H1 (cell line): ENCODE data around the gene SERPINA6. TPM values are rescaled to one million over a fixed set of nuclear protein-coding genes. Genes with fewer than 3 reads are reported as not detected.

ENCODE experiments used
- CTCF ChIA-PET: fragments of 300-600 bp; sonication (Branson Sonifier 250); formaldehyde crosslinking; loops from one replicate; lab custom pipeline; 2021; ENCODE audit not compliant: partially characterized antibody; lab: Charles Lee
- POLR2A ChIA-PET: fragments of 300-600 bp; sonication (Branson Sonifier 250); formaldehyde crosslinking; loops from one replicate; lab custom pipeline; 2021; ENCODE audit warnings: inconsistent platforms; ENCODE audit not compliant: partially characterized antibody; lab: Charles Lee
- DNase-seq, 2 experiments: peaks; one replicate each; pipeline versions ENCODE4 v3.0.0 to v3.0.0-alpha.2; 2010 to 2022; ENCODE audit warnings: low spot score in 2 of 2, low read depth in 1 of 2, mixed read lengths in 1 of 2
- FAIRE-seq: peaks from 2 replicates; lab custom pipeline; 2011; peaks lifted over from hg19 to GRCh38; lab: Jason Lieb, UNC
- H2AFZ ChIP-seq: 2 replicates; pipeline ENCODE4 v1.8.1; 2012; ENCODE audit warnings: low read length, inconsistent platforms
- H2AK5ac ChIP-seq: 2 replicates; pipeline ENCODE4 v1.6.1; 2013; ENCODE audit warnings: low read depth, low read length
- H2BK120ac ChIP-seq: replicated peaks from 2 replicates; pipeline ENCODE3; 2013; ENCODE audit warnings: low read depth, low read length, inconsistent platforms
- H2BK12ac ChIP-seq: 2 replicates; pipeline ENCODE4 v1.6.1; 2013; ENCODE audit warnings: low read depth, low read length
- H2BK15ac ChIP-seq: 2 replicates; pipeline ENCODE4 v1.6.1; 2013; ENCODE audit warnings: low read length
- H2BK20ac ChIP-seq: 2 replicates; pipeline ENCODE4 v1.6.1; 2013; ENCODE audit warnings: low read length
- H2BK5ac ChIP-seq: 2 replicates; pipeline ENCODE4 v1.6.1; 2013; ENCODE audit warnings: low read depth, low read length
- H3K14ac ChIP-seq: 2 replicates; pipeline ENCODE4 v1.6.1; 2013; ENCODE audit warnings: inconsistent platforms; ENCODE audit not compliant: insufficient read length
- H3K18ac ChIP-seq: 2 replicates; pipeline ENCODE4 v1.6.1; 2013; ENCODE audit warnings: low read length; ENCODE audit errors: extremely low read depth
- H3K23ac ChIP-seq: 2 replicates; pipeline ENCODE4 v1.6.1; 2013; ENCODE audit warnings: inconsistent platforms; ENCODE audit not compliant: insufficient read length
- H3K23me2 ChIP-seq: 2 replicates; pipeline ENCODE4 v1.6.1; 2013; ENCODE audit warnings: low read depth, low read length
- H3K27ac ChIP-seq: 2 replicates; pipeline ENCODE4 v1.6.1; 2011; ENCODE audit warnings: low read depth, low read length, inconsistent platforms
- H3K27me3 ChIP-seq, 4 experiments: replicated peaks in 1 of 4; 1 replicate in 1 of 4; 2 replicates in 3 of 4; pipeline versions ENCODE4 v1.6.1 to v1.8.1; 2011 to 2013; ENCODE audit warnings: low read length in 3 of 4, mild to moderate bottlenecking in 3 of 4, inconsistent platforms in 2 of 4, mixed read lengths in 2 of 4, moderate library complexity in 1 of 4; ENCODE audit not compliant: control insufficient read depth in 3 of 4, insufficient read depth in 3 of 4; ENCODE audit errors: extremely low read depth in 1 of 4
- H3K36me3 ChIP-seq, 4 experiments: 2 replicates each; pipeline versions ENCODE4 v1.6.1 to v1.8.1; 2011 to 2013; ENCODE audit warnings: mild to moderate bottlenecking in 4 of 4, low read length in 3 of 4, moderate library complexity in 2 of 4, control low read depth in 1 of 4, inconsistent platforms in 1 of 4; ENCODE audit not compliant: insufficient read depth in 4 of 4, control insufficient read depth in 2 of 4
- H3K4ac ChIP-seq: replicated peaks from 2 replicates; pipeline ENCODE3; 2013; ENCODE audit warnings: low read length, low read depth, mixed read lengths, inconsistent platforms; ENCODE audit not compliant: insufficient read length
- H3K4me1 ChIP-seq, 4 experiments: replicated peaks in 1 of 4; 1 replicate in 1 of 4; 2 replicates in 3 of 4; pipeline versions ENCODE4 v1.6.1 to v1.8.1; 2011 to 2013; ENCODE audit warnings: low read length in 3 of 4, inconsistent platforms in 2 of 4, mixed read lengths in 1 of 4; ENCODE audit not compliant: insufficient read depth in 4 of 4, control insufficient read depth in 3 of 4
- H3K4me2 ChIP-seq, 2 experiments: 2 replicates each; pipeline versions ENCODE4 v1.6.1 to v1.8.1; 2011 to 2013; ENCODE audit warnings: low read depth in 2 of 2, low read length in 2 of 2, control low read depth in 1 of 2, inconsistent platforms in 1 of 2, mild to moderate bottlenecking in 1 of 2; ENCODE audit not compliant: insufficient read depth in 1 of 2
- H3K4me3 ChIP-seq, 4 experiments: fragments of 200-600, 300-600 bp in 1 of 4; sonication (generic), shearing (Covaris generic), sonication (Bioruptor Twin) in 1 of 4; 2 replicates each; pipeline versions ENCODE4 v1.5.1 to v1.8.1; 2011 to 2016; ENCODE audit warnings: low read length in 4 of 4, low read depth in 3 of 4, control low read depth in 2 of 4, inconsistent platforms in 2 of 4, mild to moderate bottlenecking in 2 of 4, mixed read lengths in 1 of 4, moderate library complexity in 1 of 4; ENCODE audit not compliant: insufficient read depth in 2 of 4; ENCODE audit errors: extremely low read depth in 1 of 4
- H3K56ac ChIP-seq: replicated peaks from 2 replicates; pipeline ENCODE3; 2013; ENCODE audit warnings: low read depth, mild to moderate bottlenecking, mixed read lengths, low read length, inconsistent platforms; ENCODE audit not compliant: insufficient read length
- H3K79me1 ChIP-seq: 2 replicates; pipeline ENCODE4 v1.6.1; 2013; ENCODE audit warnings: low read depth, low read length, control low read depth
- H3K79me2 ChIP-seq, 2 experiments: 2 replicates each; pipeline versions ENCODE4 v1.6.1 to v1.8.1; 2012 to 2013; ENCODE audit warnings: low read length in 2 of 2, mild to moderate bottlenecking in 2 of 2, inconsistent platforms in 1 of 2; ENCODE audit not compliant: insufficient read depth in 2 of 2, control insufficient read depth in 1 of 2
- H3K9ac ChIP-seq, 4 experiments: replicated peaks in 1 of 4; 1 replicate in 1 of 4; 2 replicates in 3 of 4; pipeline versions ENCODE4 v1.6.1 to v1.8.1; 2011 to 2013; ENCODE audit warnings: low read depth in 3 of 4, low read length in 3 of 4, control low read depth in 2 of 4, mild to moderate bottlenecking in 2 of 4, moderate library complexity in 2 of 4, inconsistent platforms in 1 of 4; ENCODE audit errors: extremely low read depth in 1 of 4
- H3K9me3 ChIP-seq, 2 experiments: 2 replicates each; pipeline versions ENCODE4 v1.6.1 to v1.8.1; 2012 to 2013; ENCODE audit warnings: mild to moderate bottlenecking in 2 of 2, moderate library complexity in 2 of 2, control low read depth in 1 of 2, inconsistent platforms in 1 of 2, low read depth in 1 of 2, low read length in 1 of 2, mixed read lengths in 1 of 2; ENCODE audit not compliant: insufficient read depth in 2 of 2
- H4K20me1 ChIP-seq, 2 experiments: replicated peaks in 1 of 2; 2 replicates each; pipeline versions ENCODE3 to v1.8.1; 2011 to 2013; ENCODE audit warnings: inconsistent platforms in 2 of 2, low read length in 2 of 2, mild to moderate bottlenecking in 1 of 2; ENCODE audit not compliant: insufficient read depth in 2 of 2, control insufficient read depth in 1 of 2
- H4K5ac ChIP-seq: 2 replicates; pipeline ENCODE4 v1.6.1; 2013; ENCODE audit warnings: low read length, low read depth, mixed read lengths, inconsistent platforms; ENCODE audit not compliant: insufficient read length
- H4K8ac ChIP-seq: 2 replicates; pipeline ENCODE4 v1.8.0; 2013; ENCODE audit warnings: mild to moderate bottlenecking, moderate library complexity, low read length, inconsistent platforms; ENCODE audit not compliant: insufficient read depth; ENCODE audit errors: extremely low read depth
- H4K91ac ChIP-seq: replicated peaks from 2 replicates; pipeline ENCODE3; 2013; ENCODE audit warnings: low read length, mixed read lengths, inconsistent platforms; ENCODE audit not compliant: insufficient read length
- BACH1 ChIP-seq: IDR thresholded peaks from 2 replicates; pipeline ENCODE4 v1.6.1; 2012; ENCODE audit warnings: low read length, improper control_type of control experiment
- BCL11A ChIP-seq, 2 experiments: IDR thresholded peaks; one replicate each; pipeline ENCODE4 v1.6.1; 2011; ENCODE audit warnings: low read depth in 2 of 2, low read length in 2 of 2, mild to moderate bottlenecking in 2 of 2
- CBX8 ChIP-seq: fragments of 300-800, 300-1000 bp; sonication (generic); IDR thresholded peaks from 2 replicates; pipeline ENCODE4 v1.7.1; 2016; ENCODE audit warnings: low read depth, low read length, borderline replicate concordance
- CHD2 ChIP-seq: IDR thresholded peaks from 2 replicates; pipeline ENCODE4 v1.6.1; 2012; ENCODE audit warnings: low read length, improper control_type of control experiment
- EGR1 ChIP-seq: IDR thresholded peaks from 2 replicates; pipeline ENCODE4 v1.6.1; 2011; ENCODE audit warnings: low read depth, low read length, borderline replicate concordance
- EP300 ChIP-seq, 2 experiments: IDR thresholded peaks; 1 replicate in 1 of 2; 2 replicates in 1 of 2; pipeline ENCODE4 v1.6.1; 2011 to 2012; ENCODE audit warnings: low read depth in 2 of 2, low read length in 2 of 2, mild to moderate bottlenecking in 2 of 2, borderline replicate concordance in 1 of 2, inconsistent platforms in 1 of 2, moderate library complexity in 1 of 2
- NANOG ChIP-seq: IDR thresholded peaks from 2 replicates; pipeline ENCODE4 v1.6.1; 2011; ENCODE audit warnings: low read length, low read depth, mild to moderate bottlenecking, inconsistent platforms; ENCODE audit not compliant: insufficient read depth, poor library complexity, severe bottlenecking
- RXRA ChIP-seq: IDR thresholded peaks from 2 replicates; pipeline ENCODE4 v1.6.1; 2011; ENCODE audit warnings: low read depth, mild to moderate bottlenecking, low read length, moderate library complexity; ENCODE audit not compliant: insufficient read depth
- SAP30 ChIP-seq: fragments of 300-600 bp; sonication (generic); IDR thresholded peaks from 2 replicates; pipeline ENCODE4 v1.7.1; 2012; ENCODE audit warnings: low read length, moderate library complexity, mild to moderate bottlenecking, inconsistent platforms; ENCODE audit not compliant: insufficient read depth, insufficient replicate concordance
- SIRT6 ChIP-seq: IDR thresholded peaks from one replicate; pipeline ENCODE4 v1.7.1; 2012; ENCODE audit warnings: low read length, inconsistent platforms
- SP4 ChIP-seq: IDR thresholded peaks from 2 replicates; pipeline ENCODE4 v1.6.1; 2012; ENCODE audit warnings: low read length, inconsistent platforms
- ZNF274 ChIP-seq: IDR thresholded peaks from 2 replicates; pipeline ENCODE4 v1.7.0; 2012; ENCODE audit warnings: low read length, borderline replicate concordance; ENCODE audit errors: extremely low read depth
- WGBS, 2 experiments: shearing (Covaris generic) in 1 of 2; methylation state at CpG; one replicate each; pipeline versions ENCODE4 v1.1.6 to v1.1.7; 2013 to 2015; ENCODE audit warnings: low lambda C conversion rate in 2 of 2, mixed read lengths in 2 of 2, inconsistent platforms in 1 of 2, low coverage in 1 of 2, missing lambda C conversion rate in 1 of 2; ENCODE audit not compliant: insufficient replicate concordance in 2 of 2, insufficient coverage in 1 of 2, insufficient read length in 1 of 2; ENCODE audit errors: extremely low coverage in 1 of 2, missing lambda C conversion rate in 1 of 2; 5-methylcytosine and 5-hydroxymethylcytosine counted together
- polyA plus RNA-seq, 7 experiments: library from polyadenylated mRNA; depleted of rRNA in 3 of 7; stranded (reverse) in 5 of 7; unstranded in 2 of 7; fragments of >200 nt in 5 of 7; fragments of 200-250 nt in 2 of 7; gene quantifications; 1 replicate in 5 of 7; 2 replicates in 1 of 7; 4 replicates in 1 of 7; pipeline versions ENCODE4 v1.2.1 to v1.2.3, GENCODE V29; 2011 to 2013; ENCODE audit warnings: missing spikeins in 2 of 7, mixed read lengths in 2 of 7
- total RNA-seq: library from RNA; stranded (reverse); fragmentation: NEBNext Ultra II Directional; extraction: Animal tissue kit (Norgen Biotek cat#: 25700); gene quantifications from 2 replicates; pipeline ENCODE4 v1.2.1, GENCODE V29; 2021
- TF ChIP-seq, protein P1 (sequence below): IDR thresholded peaks from 2 replicates; pipeline ENCODE4 v1.6.1; 2012; ENCODE audit warnings: inconsistent platforms
- TF ChIP-seq, protein P2 (sequence below): IDR thresholded peaks from 2 replicates; pipeline ENCODE4 v1.6.1; 2012; ENCODE audit warnings: inconsistent platforms

The SERPINA6 gene
- total and polyA plus RNA-seq, 2 of the 8 experiments (the other 6 are each of a cell fraction or from before 2014, with no cell fraction given), result not detected

- Histone ChIP-seq H3K9me3 (peaks cover 9 to 10% of the 10 kb centered on the region in 2 experiments; a peak in 3 of 4 replicates), H3K4ac (no peak overlapping the region), H4K8ac (no peak overlapping the region; the same call in 1 of the 2 replicates), H3K27ac (no peak overlapping the region), H4K20me1 (no peaks in the 10 kb centered on the region), H3K79me2 (no peaks in the 10 kb centered on the region), H4K91ac (no peak overlapping the region), H2BK5ac (no peak overlapping the region), H3K4me1 (no peaks in the 10 kb centered on the region), H3K27me3 (no peaks in the 10 kb centered on the region), H3K79me1 (no peaks in the 10 kb centered on the region), H3K9ac (no peak overlapping the region), H3K4me2 (no peak overlapping the region), H3K14ac (no peak overlapping the region), H2BK15ac (no peak overlapping the region), H3K18ac (no peak overlapping the region), H3K56ac (no peak overlapping the region), H2BK120ac (no peak overlapping the region), H3K23ac (no peak overlapping the region), H4K5ac (no peak overlapping the region), H2BK20ac (no peak overlapping the region), H2AFZ (no peak overlapping the region), H3K36me3 (no peaks in the 10 kb centered on the region), H2AK5ac (no peak overlapping the region), H3K4me3 (no peak overlapping the region), H3K23me2 (no peaks in the 10 kb centered on the region), H2BK12ac (no peak overlapping the region)
- CTCF ChIA-PET, result interaction anchor here (0.5 to 4.3 kb wide), 8 partner anchors 11 to 252 kb away, joined by 3 to 39 read pairs (median 4); partner anchors contain the start of gene SERPINA10
- POLR2A ChIA-PET, result no interaction called here
- DNase-seq (no peak), FAIRE-seq (no peak)
- WGBS, 2 experiments, result 91% methylated on average over 6 of the region's 6 CpGs; no CpG with 5 or more reads in 1 of the 2 experiments
- TF ChIP-seq, protein P1, sequence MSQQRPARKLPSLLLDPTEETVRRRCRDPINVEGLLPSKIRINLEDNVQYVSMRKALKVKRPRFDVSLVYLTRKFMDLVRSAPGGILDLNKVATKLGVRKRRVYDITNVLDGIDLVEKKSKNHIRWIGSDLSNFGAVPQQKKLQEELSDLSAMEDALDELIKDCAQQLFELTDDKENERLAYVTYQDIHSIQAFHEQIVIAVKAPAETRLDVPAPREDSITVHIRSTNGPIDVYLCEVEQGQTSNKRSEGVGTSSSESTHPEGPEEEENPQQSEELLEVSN, result no peak
- TF ChIP-seq CBX8 (no peak), SAP30 (no peak), SP4 (no peak), RXRA (no peak), CHD2 (no peak), NANOG (no peak), EGR1 (no peak), BCL11A (IDR thresholded peaks at IDR 0.05; ENCODE audit: low read depth in 2 of 2, low read length in 2 of 2) (no peak), EP300 (IDR thresholded peaks at IDR 0.05; ENCODE audit: borderline replicate concordance in 1 of 2, low read depth in 2 of 2, low read length in 2 of 2) (no peak), SIRT6 (no peak), BACH1 (no peak), ZNF274 (no peak)
- TF ChIP-seq, protein P2, sequence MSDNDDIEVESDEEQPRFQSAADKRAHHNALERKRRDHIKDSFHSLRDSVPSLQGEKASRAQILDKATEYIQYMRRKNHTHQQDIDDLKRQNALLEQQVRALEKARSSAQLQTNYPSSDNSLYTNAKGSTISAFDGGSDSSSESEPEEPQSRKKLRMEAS, result no peak
These were observed 18.9 kb downstream of the SERPINA6 start for GRCh38 chr14:94304243-94304642.
